Measurements from ENCODE around the gene TMEM178A.

TMEM178A gene

DNA sequence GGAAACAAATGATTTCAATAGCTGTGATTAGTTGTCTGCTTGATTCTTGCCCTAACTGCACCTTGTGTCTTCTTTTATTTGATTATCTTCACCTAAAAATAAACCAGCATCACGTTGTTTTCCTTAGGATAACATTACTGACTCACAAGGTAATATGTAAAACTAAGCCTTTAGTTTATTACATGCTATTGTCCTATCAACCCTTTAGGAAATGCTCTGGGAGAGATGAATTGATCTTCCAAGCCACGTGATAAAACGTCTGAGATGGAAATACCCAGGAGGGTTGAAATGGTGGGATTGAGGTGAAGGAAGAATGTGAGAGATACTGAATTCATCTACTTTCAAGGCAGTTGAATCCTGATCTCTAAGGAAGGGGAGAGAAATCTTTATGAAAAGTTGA lies 34.5 kb upstream of the TMEM178A start:
- Histone ChIP-seq H3K4me3 (ENCODE audit: low read length in 2 of 2) (no peak overlapping the region), H3K27me3 (ENCODE audit: control insufficient read depth in 1 of 2, insufficient read depth in 2 of 2, low read length in 2 of 2) (no peaks in the 10 kb centered on the region), H3K36me3 (ENCODE audit: control insufficient read depth in 2 of 2, insufficient read depth in 2 of 2, low read length in 2 of 2) (no peaks in the 10 kb centered on the region), H3K9ac (ENCODE audit: low read length in 2 of 2) (no peak overlapping the region), H3K4me1 (ENCODE audit: control insufficient read depth, insufficient read depth, low read length) (no peaks in the 10 kb centered on the region), H3K9me3 (ENCODE audit: control insufficient read depth in 2 of 2, low read length in 2 of 2) (no peaks in the 10 kb centered on the region), H3K27ac (ENCODE audit: low read length) (no peak overlapping the region)

DNA sequence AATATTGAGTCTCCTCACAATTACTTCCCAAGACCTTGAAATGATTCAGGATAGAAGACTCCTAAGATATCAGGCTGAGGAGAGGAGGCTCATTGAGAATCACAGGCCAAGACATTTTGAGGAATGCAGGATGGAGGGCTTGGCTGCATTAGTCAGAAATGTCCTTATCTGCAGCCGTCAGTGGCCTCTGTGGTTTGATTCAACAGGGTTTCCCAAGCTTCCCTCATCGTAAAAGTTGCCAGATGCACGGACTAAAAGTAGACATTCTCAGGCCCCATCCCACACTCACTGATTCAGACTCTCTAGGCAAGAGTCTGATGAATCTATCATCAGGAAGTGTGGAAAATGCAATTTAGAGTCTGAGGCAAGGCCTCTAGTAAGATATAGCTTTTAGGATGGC lies 34.0 kb upstream of the TMEM178A start:
- Histone ChIP-seq H3K4me3 (ENCODE audit: low read length in 2 of 2) (no peak overlapping the region), H3K36me3 (ENCODE audit: control insufficient read depth in 2 of 2, insufficient read depth in 2 of 2, low read length in 2 of 2) (no peaks in the 10 kb centered on the region), H3K4me1 (ENCODE audit: control insufficient read depth, insufficient read depth, low read length) (no peaks in the 10 kb centered on the region), H3K27ac (ENCODE audit: low read length) (no peak overlapping the region), H3K27me3 (ENCODE audit: control insufficient read depth in 1 of 2, insufficient read depth in 2 of 2, low read length in 2 of 2) (no peaks in the 10 kb centered on the region), H3K9ac (ENCODE audit: low read length in 2 of 2) (no peak overlapping the region), H3K9me3 (ENCODE audit: control insufficient read depth in 2 of 2, low read length in 2 of 2) (no peaks in the 10 kb centered on the region)

GRCh38 chr2:39632876-39633275 lies 32.8 kb upstream of the TMEM178A start:
- Histone ChIP-seq H3K27ac (ENCODE audit: low read length) (no peak overlapping the region), H3K4me3 (ENCODE audit: low read length in 2 of 2) (no peak overlapping the region), H3K9me3 (ENCODE audit: control insufficient read depth in 2 of 2, low read length in 2 of 2) (no peaks in the 10 kb centered on the region), H3K27me3 (ENCODE audit: control insufficient read depth in 1 of 2, insufficient read depth in 2 of 2, low read length in 2 of 2) (no peaks in the 10 kb centered on the region), H3K4me1 (ENCODE audit: control insufficient read depth, insufficient read depth, low read length) (no peaks in the 10 kb centered on the region), H3K9ac (ENCODE audit: low read length in 2 of 2) (no peak overlapping the region), H3K36me3 (ENCODE audit: control insufficient read depth in 2 of 2, insufficient read depth in 2 of 2, low read length in 2 of 2) (no peaks in the 10 kb centered on the region)

GRCh38 chr2:39636306-39636705 lies 29.4 kb upstream of the TMEM178A start:
- no peak overlapping the region for H3K9ac ChIP-seq (ENCODE audit: low read length in 2 of 2)
- H3K36me3 ChIP-seq (ENCODE audit: control insufficient read depth in 2 of 2, insufficient read depth in 2 of 2, low read length in 2 of 2), result no peaks in the 10 kb centered on the region
- no peak overlapping the region for H3K4me3 ChIP-seq (ENCODE audit: low read length in 2 of 2)
- H3K4me1 ChIP-seq (ENCODE audit: control insufficient read depth, insufficient read depth, low read length), result no peaks in the 10 kb centered on the region
- H3K27ac ChIP-seq (ENCODE audit: low read length), result no peak overlapping the region
- H3K9me3 ChIP-seq (ENCODE audit: control insufficient read depth in 2 of 2, low read length in 2 of 2), result no peaks in the 10 kb centered on the region
- H3K27me3 ChIP-seq (ENCODE audit: control insufficient read depth in 1 of 2, insufficient read depth in 2 of 2, low read length in 2 of 2), result no peaks in the 10 kb centered on the region

DNA sequence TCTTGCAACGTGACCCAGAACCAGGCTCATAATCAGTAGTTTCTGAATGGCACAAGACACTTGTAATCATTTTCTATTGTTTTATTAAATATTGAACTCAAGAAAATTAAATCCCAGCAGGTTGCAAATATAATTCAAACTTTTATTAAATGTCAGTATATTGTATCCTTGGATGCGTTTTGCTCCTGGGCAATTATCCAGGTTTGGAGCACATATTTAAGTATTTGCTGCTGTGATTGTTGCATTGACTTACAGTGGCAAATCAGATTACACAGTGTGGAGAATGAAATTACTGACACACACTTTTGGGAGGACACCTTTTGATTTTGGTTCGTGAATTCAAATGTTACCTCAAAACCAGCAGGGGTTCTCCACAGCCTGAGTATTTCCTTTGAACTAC lies 27.1 kb upstream of the TMEM178A start:
- no peaks in the 10 kb centered on the region for H3K27me3 ChIP-seq (ENCODE audit: control insufficient read depth in 1 of 2, insufficient read depth in 2 of 2, low read length in 2 of 2)
- peaks cover 8% of the 10 kb centered on the region for H3K4me1 ChIP-seq (ENCODE audit: control insufficient read depth, insufficient read depth, low read length)
- H3K36me3 ChIP-seq (ENCODE audit: control insufficient read depth in 2 of 2, insufficient read depth in 2 of 2, low read length in 2 of 2), result no peaks in the 10 kb centered on the region
- no peak overlapping the region for H3K4me3 ChIP-seq (ENCODE audit: low read length in 2 of 2)
- H3K9me3 ChIP-seq (ENCODE audit: control insufficient read depth in 2 of 2, low read length in 2 of 2), result no peaks in the 10 kb centered on the region
- no peak overlapping the region for H3K27ac ChIP-seq (ENCODE audit: low read length)
- no peak overlapping the region for H3K9ac ChIP-seq (ENCODE audit: low read length in 2 of 2)

- H3K4me3 ChIP-seq (ENCODE audit: low read length in 2 of 2), result no peak overlapping the region
- no peaks in the 10 kb centered on the region for H3K36me3 ChIP-seq (ENCODE audit: control insufficient read depth in 2 of 2, insufficient read depth in 2 of 2, low read length in 2 of 2)
- peaks cover 8% of the 10 kb centered on the region for H3K4me1 ChIP-seq (ENCODE audit: control insufficient read depth, insufficient read depth, low read length)
- H3K27me3 ChIP-seq (ENCODE audit: control insufficient read depth in 1 of 2, insufficient read depth in 2 of 2, low read length in 2 of 2), result no peaks in the 10 kb centered on the region
- H3K27ac ChIP-seq (ENCODE audit: low read length), result no peak overlapping the region
- no peaks in the 10 kb centered on the region for H3K9me3 ChIP-seq (ENCODE audit: control insufficient read depth in 2 of 2, low read length in 2 of 2)
- H3K9ac ChIP-seq (ENCODE audit: low read length in 2 of 2), result no peak overlapping the region
Observed at GRCh38 chr2:39640107-39640506, 25.6 kb upstream of the TMEM178A start.

GRCh38 chr2:39640681-39641080 lies 25.0 kb upstream of the TMEM178A start:
- no peaks in the 10 kb centered on the region for H3K9me3 ChIP-seq (ENCODE audit: control insufficient read depth in 2 of 2, low read length in 2 of 2)
- peaks cover 8% of the 10 kb centered on the region for H3K4me1 ChIP-seq (ENCODE audit: control insufficient read depth, insufficient read depth, low read length)
- no peak overlapping the region for H3K4me3 ChIP-seq (ENCODE audit: low read length in 2 of 2)
- no peak overlapping the region for H3K27ac ChIP-seq (ENCODE audit: low read length)
- no peaks in the 10 kb centered on the region for H3K36me3 ChIP-seq (ENCODE audit: control insufficient read depth in 2 of 2, insufficient read depth in 2 of 2, low read length in 2 of 2)
- no peaks in the 10 kb centered on the region for H3K27me3 ChIP-seq (ENCODE audit: control insufficient read depth in 1 of 2, insufficient read depth in 2 of 2, low read length in 2 of 2)
- H3K9ac ChIP-seq (ENCODE audit: low read length in 2 of 2), result no peak overlapping the region

- Histone ChIP-seq H3K4me3 (ENCODE audit: low read length in 2 of 2) (no peak overlapping the region), H3K27me3 (ENCODE audit: control insufficient read depth in 1 of 2, insufficient read depth in 2 of 2, low read length in 2 of 2) (no peaks in the 10 kb centered on the region), H3K4me1 (ENCODE audit: control insufficient read depth, insufficient read depth, low read length) (peaks cover 8% of the 10 kb centered on the region), H3K27ac (ENCODE audit: low read length) (no peak overlapping the region), H3K9ac (ENCODE audit: low read length in 2 of 2) (no peak overlapping the region), H3K36me3 (ENCODE audit: control insufficient read depth in 2 of 2, insufficient read depth in 2 of 2, low read length in 2 of 2) (no peaks in the 10 kb centered on the region), H3K9me3 (ENCODE audit: control insufficient read depth in 2 of 2, low read length in 2 of 2) (no peaks in the 10 kb centered on the region)
Observed at GRCh38 chr2:39641635-39642034, 24.1 kb upstream of the TMEM178A start.

- Histone ChIP-seq H3K4me1 (ENCODE audit: control insufficient read depth, insufficient read depth, low read length) (peaks cover 8% of the 10 kb centered on the region), H3K36me3 (ENCODE audit: control insufficient read depth in 2 of 2, insufficient read depth in 2 of 2, low read length in 2 of 2) (no peaks in the 10 kb centered on the region), H3K27me3 (ENCODE audit: control insufficient read depth in 1 of 2, insufficient read depth in 2 of 2, low read length in 2 of 2) (no peaks in the 10 kb centered on the region), H3K27ac (ENCODE audit: low read length) (no peak overlapping the region), H3K9ac (ENCODE audit: low read length in 2 of 2) (no peak overlapping the region), H3K4me3 (ENCODE audit: low read length in 2 of 2) (peak overlapping the region in 1 of 2 donors; percentile 24), H3K9me3 (ENCODE audit: control insufficient read depth in 2 of 2, low read length in 2 of 2) (no peaks in the 10 kb centered on the region)
Observed at GRCh38 chr2:39642051-39642718, 23.5 kb upstream of the TMEM178A start.

- no peak overlapping the region for H3K27ac ChIP-seq (ENCODE audit: low read length)
- H3K4me1 ChIP-seq (ENCODE audit: control insufficient read depth, insufficient read depth, low read length), result peaks cover 8% of the 10 kb centered on the region
- no peaks in the 10 kb centered on the region for H3K36me3 ChIP-seq (ENCODE audit: control insufficient read depth in 2 of 2, insufficient read depth in 2 of 2, low read length in 2 of 2)
- no peak overlapping the region for H3K9ac ChIP-seq (ENCODE audit: low read length in 2 of 2)
- H3K9me3 ChIP-seq (ENCODE audit: control insufficient read depth in 2 of 2, low read length in 2 of 2), result no peaks in the 10 kb centered on the region
- no peaks in the 10 kb centered on the region for H3K27me3 ChIP-seq (ENCODE audit: control insufficient read depth in 1 of 2, insufficient read depth in 2 of 2, low read length in 2 of 2)
- H3K4me3 ChIP-seq (ENCODE audit: low read length in 2 of 2), result no peak overlapping the region
Observed at GRCh38 chr2:39645826-39646225, 19.9 kb upstream of the TMEM178A start.

DNA sequence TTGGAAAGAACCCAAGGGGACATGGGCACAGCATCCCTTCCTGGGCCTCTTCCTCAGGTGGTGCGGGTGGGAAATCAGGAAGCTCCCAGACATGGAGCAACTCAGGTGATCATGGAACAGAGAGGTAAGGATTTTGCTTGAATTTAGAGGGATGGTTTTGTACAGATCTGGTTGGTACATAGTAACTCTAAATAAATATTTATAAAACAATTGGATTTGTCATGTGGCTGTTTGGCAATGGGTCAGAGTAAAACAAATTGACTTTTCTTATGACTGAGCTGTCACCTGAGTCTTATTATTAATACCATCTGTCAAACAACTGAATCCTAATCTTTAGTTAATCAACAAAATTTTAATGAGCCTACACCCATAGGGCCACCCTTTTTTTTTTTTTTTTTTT lies 19.4 kb upstream of the TMEM178A start:
- Histone ChIP-seq H3K4me1 (ENCODE audit: control insufficient read depth, insufficient read depth, low read length) (peaks cover 8% of the 10 kb centered on the region), H3K36me3 (ENCODE audit: control insufficient read depth in 2 of 2, insufficient read depth in 2 of 2, low read length in 2 of 2) (no peaks in the 10 kb centered on the region), H3K9ac (ENCODE audit: low read length in 2 of 2) (no peak overlapping the region), H3K27ac (ENCODE audit: low read length) (no peak overlapping the region), H3K4me3 (ENCODE audit: low read length in 2 of 2) (no peak overlapping the region), H3K9me3 (ENCODE audit: control insufficient read depth in 2 of 2, low read length in 2 of 2) (no peaks in the 10 kb centered on the region), H3K27me3 (ENCODE audit: control insufficient read depth in 1 of 2, insufficient read depth in 2 of 2, low read length in 2 of 2) (no peaks in the 10 kb centered on the region)

All from stomach smooth muscle (tissue), 2 donors.